Activated naive CD4-positive, alpha-beta T cell (primary cell): ENCODE data around the gene ADAMTS12.

Experiments
- DNase-seq, 4 experiments: peaks; one replicate each; lab custom pipeline; 2025; lab: John Stamatoyannopoulos, UW

ADAMTS12 gene

DNA sequence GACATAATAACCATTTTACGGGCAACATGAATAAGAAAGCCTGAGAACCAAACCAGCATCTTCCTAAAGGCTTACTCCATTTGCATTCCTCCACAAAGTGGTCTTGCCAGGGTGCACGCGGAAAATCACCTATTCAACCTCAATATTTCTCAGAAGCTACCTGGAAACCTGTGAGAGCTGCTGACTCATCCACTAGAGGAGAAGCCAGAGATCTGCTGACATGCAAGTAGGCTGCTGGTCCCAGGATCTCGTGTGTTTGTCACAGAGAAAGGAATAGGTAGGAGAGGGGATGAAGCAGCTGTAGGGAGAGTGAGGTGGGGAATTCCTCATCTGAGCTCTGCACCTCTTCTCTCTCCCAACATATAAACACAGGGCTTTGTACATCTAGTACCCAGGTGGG is 138.1 kb downstream of the ADAMTS12 start:
- DNase-seq, result no peak

DNA sequence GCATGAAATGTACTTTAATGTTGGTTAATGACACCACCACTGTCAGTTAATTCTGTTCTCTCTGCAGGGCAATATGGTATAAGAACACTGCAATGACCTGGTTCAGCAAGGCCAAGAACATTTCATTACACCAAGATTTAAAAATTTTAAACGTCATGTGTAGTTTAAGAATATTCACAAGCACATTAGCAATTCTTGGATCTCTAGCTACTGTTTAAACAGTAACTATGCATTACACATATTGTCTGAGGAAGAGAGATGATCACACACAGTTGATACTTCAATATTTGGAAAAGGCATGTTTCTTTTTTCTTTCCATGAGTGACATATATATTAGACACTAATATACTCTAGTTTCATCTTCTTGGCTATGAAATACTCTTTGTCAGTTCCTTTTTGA is 143.0 kb downstream of the ADAMTS12 start:
- no peak for DNase-seq

GRCh38 chr5:33745101-33745770 is 146.6 kb downstream of the ADAMTS12 start:
- no peak for DNase-seq

DNA sequence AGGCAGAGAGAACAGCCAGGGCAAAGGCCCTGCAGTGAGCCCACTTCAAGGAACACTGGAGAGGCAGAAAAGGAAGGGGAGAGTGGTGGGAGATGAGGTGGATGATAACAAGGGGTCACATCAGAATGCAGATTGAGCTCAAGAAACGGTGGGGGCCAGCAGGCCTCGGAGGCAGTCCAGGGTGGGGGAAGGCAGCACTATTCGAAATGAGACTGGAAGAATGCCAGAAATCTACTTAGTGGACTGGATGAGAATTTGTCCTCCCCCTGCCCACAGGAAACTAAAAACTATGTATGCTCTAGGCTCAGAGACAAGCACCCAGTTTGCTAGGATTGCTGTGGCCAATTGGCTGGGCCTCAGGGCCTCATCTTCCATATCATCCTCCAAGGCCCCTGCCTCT is 148.7 kb downstream of the ADAMTS12 start:
- no peak for DNase-seq

DNA sequence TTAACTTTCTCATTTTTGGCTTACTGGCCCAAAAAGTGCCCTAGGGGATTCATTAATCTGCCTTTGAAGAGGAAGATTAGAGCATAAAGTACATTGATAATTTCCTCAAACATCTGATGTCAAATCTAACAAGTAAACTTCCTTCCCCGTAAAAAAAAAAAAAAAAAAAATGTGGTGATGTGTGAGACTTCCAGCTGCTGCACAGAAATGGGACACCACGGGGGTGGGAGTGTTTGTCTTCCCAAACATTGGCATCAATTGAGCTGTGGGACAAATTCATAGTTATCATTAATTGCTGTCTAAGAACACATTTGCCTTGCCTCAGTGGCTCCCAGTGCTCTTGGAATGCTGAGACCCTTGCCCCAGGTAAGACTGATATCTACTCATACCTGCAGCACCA is 149.6 kb downstream of the ADAMTS12 start:
- DNase-seq, result no peak

- no peak for DNase-seq
Measured at GRCh38 chr5:33738967-33739366, 152.8 kb downstream of the ADAMTS12 start.

GRCh38 chr5:33738097-33738496 is 153.7 kb downstream of the ADAMTS12 start:
- DNase-seq, result no peak

DNA sequence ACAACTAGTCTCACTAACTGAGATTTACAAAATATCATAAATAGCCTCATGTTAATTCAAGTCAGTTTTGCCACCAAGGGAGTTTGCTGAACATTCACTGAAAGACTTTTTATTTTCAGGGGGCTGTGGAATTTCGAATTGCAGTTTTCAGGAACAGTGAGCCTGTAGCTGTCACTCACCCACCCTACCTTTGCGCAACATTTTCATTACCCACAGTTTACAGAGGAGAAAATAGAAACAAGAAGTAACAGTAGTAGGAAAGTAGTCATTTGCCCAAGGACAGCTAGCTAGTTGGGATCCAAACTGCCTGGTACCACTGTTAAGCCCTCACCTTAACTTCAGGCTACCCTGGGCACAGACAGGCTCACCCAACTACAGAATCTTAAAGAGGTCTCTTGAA is 154.1 kb downstream of the ADAMTS12 start:
- no peak for DNase-seq

DNA sequence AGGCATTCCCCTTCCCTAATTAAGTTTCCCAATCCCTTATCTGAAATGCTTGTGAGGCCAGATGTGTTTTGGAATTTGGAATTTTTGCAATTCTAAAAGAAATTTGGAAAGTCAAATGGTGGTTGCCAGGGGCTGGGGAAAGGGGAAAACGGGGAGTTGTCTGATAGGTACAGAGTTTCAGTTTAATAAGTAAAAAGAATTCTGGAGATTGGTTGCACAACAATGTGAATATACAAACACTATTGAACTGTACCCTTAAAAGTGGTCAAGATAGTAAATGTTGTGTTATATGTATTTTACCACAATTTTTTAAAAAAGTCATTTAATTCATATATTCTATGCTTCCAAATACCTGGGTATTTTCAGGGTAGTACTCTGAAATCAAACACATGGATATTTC is 154.5 kb downstream of the ADAMTS12 start:
- DNase-seq, result no peak

DNA sequence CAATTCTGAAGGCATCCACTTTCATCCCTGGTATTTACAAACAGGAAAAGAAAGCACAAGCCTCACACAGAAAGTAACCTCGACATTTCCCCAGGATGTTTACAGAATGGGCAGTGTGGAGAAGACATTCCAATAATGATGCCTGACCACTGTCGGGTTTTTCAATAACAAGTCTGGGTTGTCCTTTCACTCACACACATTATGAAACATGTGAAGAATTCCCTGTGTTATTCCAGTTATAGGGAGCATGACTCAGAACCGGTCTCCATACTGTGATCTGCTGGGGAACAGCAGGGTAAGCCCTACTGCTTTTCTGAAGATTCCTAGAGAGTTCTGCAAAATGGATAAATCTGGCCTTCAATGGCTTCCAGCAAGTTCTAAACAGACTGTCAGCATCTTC is 155.3 kb downstream of the ADAMTS12 start:
- no peak for DNase-seq

DNA sequence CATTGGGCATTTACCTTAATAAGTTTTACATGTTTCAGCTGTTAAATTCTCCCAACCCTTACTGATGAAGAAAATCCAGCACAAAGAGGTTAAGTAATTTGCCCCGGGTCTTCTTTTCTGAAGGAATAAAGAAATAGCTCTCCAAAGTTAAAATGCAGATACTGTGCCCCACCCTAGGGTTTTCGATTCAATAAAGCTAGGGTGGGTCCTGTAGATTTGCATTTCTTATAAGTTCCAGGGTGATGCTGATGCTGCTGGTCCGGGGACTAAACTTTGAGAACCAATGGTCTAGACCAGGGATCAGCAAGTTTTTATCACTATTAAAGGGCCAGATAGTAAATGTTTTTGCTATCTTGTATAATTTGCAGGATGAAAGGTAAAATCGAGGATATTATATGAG is 156.7 kb downstream of the ADAMTS12 start:
- no peak for DNase-seq

GRCh38 chr5:33734537-33734936 is 157.3 kb downstream of the ADAMTS12 start:
- DNase-seq, result no peak

GRCh38 chr5:33733225-33733624 is 158.6 kb downstream of the ADAMTS12 start:
- DNase-seq, result no peak

DNA sequence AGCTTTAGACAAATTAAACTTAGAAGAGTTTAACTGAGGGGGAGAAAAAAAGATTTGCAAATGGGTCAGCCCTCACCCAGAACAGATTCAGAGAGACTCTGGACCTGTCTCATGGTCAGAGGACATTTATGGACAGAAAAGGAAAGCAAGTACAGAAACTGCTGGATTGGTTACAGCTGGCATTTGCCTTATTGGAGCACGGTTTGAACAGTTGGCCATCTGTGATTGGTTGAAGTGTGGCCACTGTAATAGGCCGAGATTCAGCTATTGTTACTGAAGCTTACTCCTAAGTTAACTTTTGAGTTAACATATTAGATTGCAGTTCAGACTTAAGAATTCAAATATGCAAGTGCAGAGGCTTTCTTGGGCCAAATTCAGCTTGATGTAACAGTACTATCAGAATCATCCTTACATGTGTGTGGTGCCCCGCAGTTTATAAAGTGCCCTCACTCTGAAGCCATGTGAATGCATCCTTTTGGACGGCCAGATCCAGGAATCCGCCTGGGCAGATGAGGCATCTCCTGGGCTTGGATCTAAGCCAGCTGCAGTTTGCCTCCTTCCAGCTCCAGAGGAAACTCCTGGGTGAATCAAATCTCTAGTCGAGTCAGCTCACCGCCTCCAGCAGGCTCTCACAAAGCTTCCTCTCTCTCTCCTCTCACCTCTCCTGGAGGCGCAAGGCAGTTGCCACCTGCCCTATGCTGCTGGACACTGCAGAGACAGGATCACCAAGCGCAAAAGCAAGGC is 165.2 kb downstream of the ADAMTS12 start:
- no peak for DNase-seq

DNA sequence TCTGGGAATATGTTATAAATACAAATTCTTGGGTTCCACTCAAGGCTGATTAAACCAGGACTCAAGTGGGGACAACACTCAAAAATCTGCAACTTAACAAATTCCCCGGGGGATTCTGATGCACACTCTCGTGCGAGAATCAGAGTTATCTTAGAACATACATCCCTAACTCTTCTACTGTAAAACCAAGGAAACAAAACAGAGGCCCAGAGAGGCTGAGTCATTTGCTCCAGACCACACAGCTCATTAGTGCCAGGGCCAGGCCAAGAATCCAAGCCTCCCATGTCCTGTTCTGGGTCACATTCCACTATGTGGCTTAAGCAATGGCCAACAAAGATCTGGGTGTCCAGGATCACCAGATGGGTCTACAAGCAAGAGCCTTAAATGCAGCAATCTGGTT is 166.0 kb downstream of the ADAMTS12 start:
- no peak for DNase-seq

DNA sequence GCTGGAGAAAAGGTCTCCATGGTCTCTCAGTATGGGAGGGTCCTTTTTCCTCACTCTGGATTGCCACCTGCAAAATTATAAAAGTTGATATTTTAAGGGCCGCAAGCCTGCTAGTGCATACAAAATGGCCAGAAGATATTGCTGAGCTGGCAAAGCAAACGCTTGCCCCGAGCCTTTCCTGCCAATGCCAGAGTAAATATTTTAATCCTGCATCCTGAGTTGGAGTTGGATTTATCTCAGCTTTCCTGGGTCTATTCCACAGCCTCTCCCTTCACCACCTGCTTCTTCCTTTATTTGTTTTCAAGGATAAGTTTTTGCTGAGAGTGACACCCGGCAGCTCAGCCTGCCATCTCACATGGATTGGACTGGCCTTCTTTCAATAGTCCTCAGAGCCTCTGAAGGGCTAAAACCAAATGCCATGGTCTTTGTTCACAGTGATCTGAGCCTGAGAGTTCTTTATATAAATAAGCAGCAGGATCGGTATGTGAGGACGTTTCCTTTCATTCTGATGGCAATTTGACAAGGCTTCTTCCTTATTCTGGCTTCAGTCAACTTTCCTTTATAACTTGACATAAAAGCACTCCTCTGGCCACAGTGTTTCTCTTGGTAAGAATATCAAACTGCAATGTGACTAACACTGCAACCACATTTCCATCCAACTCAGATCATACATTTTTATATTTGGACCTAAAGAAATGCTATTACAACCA is 170.1 kb downstream of the ADAMTS12 start:
- DNase-seq, result no peak

GRCh38 chr5:33720176-33720575 is 171.6 kb downstream of the ADAMTS12 start:
- DNase-seq, result no peak

DNA sequence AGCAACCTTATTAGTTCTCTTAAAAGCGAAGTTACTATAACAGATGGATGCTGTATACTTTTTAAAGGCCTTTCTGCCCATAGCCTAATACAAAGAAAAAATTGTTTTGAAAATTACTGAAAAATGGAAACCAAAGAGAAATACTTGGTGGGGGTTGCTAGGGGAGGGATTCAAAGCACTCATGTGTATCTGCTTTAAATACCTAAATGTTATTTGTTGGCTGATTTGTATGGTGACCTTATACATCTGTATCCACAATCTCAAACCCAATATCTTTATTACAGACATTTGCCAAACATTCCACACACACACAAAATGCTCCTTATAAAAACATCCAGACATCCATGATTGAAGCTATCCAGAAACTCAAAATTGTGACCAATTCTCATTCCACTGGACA is 172.0 kb downstream of the ADAMTS12 start:
- no peak for DNase-seq

DNA sequence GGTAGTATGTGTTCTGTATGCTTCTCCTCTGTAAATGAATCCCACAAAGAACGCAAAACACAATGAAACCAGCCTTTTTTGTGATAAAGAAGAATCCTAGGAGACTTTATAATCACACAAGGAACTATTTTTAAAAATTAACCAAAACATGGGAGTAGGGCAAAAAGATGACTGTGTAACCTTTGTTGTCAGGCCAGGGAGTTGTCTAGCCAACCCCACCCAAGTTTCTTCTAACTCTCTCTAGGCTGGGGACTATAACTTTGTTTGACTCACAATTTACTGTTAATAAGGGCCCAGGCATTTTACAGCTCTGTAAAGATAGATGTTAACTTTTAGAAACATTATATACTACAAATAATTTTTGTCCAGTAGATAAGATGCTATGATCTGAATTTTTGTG is 176.1 kb downstream of the ADAMTS12 start:
- DNase-seq, result no peak

GRCh38 chr5:33713136-33713765 is 178.5 kb downstream of the ADAMTS12 start:
- DNase-seq, result no peak

DNA sequence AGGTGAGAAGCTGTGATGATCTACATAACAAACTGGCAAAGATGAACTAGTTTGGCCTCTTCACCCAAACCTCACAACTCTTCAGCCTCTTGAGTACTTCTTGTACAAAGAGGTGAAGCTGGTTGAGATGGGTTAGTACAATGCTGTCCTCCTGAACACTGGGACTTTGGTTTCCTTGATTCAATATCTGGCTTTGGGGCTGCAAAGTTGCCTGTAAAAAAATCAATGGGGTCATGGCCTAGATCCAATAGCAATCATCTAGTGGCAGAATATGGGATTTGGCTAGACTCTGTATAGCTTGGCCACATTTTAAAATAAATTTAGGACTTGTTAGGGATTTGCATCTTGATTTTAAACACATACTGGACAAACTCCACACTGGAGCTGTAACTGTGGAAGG is 179.1 kb downstream of the ADAMTS12 start:
- no peak for DNase-seq

DNA sequence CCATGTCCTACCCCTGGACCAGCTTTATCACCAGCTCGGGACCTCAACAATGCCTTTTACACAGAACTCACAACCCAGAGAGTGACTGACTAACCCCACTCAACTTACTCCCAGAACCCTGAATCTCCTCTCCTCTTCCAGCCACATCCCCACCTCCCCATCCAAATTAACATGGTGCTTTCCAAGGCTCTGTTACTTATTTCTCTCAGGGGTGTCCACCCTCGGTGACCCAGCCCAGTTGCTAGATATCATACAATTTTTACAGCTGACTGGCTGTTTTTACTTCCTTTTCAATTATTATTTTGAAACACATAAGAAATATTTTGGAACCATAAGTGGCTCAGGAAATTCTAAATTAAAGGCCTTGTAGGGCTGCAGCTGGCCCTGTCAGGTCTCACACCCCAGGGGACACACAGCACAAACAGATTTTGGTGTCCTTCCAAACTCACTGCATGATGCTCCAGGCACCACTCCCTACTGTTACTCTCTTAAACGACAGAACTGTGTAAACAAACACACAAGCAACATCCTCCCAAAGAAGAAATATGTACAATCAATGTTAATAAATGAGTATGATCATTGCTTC is 180.6 kb downstream of the ADAMTS12 start:
- DNase-seq, result no peak
